HCT116 (cell line): Measurements from ENCODE around the gene ALMS1. TPM values are rescaled to one million over a fixed set of nuclear protein-coding genes. Genes with fewer than 3 reads are reported as not detected.

Source experiments
- ATAC-seq: fragments of 200-7000 bp; cut with Tn5 transposase; 2 replicates; pipeline ENCODE4 v1.9.1; 2020; ENCODE audit warnings: mild to moderate bottlenecking, moderate library complexity
- BruUV-seq: library from RNA; stranded (reverse); fragments of 400-500 nt; replicated peaks from 2 replicates; lab custom pipeline; 2021; lab: Mats Ljungman, UMichigan
- CTCF ChIA-PET: fragments of 300-600 bp; sonication (Branson Sonifier 250); formaldehyde crosslinking; loops from one replicate; lab custom pipeline; 2021; ENCODE audit warnings: antibody characterized with exemption; lab: Charles Lee
- POLR2A ChIA-PET: fragments of 300-600, 350-600 bp; sonication (Branson Sonifier 250); formaldehyde crosslinking; loops from one replicate; lab custom pipeline; 2021; ENCODE audit warnings: antibody characterized with exemption; lab: Charles Lee
- RAD21 ChIA-PET, 2 experiments: fragments of 300-600 bp; sonication (Branson Sonifier 250); formaldehyde crosslinking; loops; one replicate each; lab custom pipeline; 2023; ENCODE audit warnings: low total read pairs in 2 of 2; ENCODE audit not compliant: uncharacterized antibody in 2 of 2, unreplicated experiment in 2 of 2, low non-redundant PET in 1 of 2; lab: Charles Lee
- DNase-seq: peaks from one replicate; pipeline ENCODE4 v3.0.0-alpha.2; 2010; ENCODE audit warnings: low read depth, low spot score
- H2AFZ ChIP-seq: fragments of 200-600 bp; shearing (Covaris generic), sonication (generic); 2 replicates; pipeline ENCODE4 v1.6.1; 2017; ENCODE audit warnings: low read depth, mixed run types, mixed read lengths, antibody characterized with exemption, low read length; ENCODE audit not compliant: poor library complexity, severe bottlenecking
- H3K27ac ChIP-seq: 2 replicates; pipeline ENCODE4 v1.5.1; 2012; ENCODE audit warnings: low read depth, low read length
- H3K27me3 ChIP-seq: fragments of 200-600 bp; sonication (generic); 2 replicates; pipeline ENCODE4 v1.6.1; 2016; ENCODE audit warnings: mixed run types, low read length, mixed read lengths; ENCODE audit not compliant: insufficient read depth
- H3K36me3 ChIP-seq, 2 experiments: fragments of 200-500 bp in 1 of 2; fragments of 200-600 bp in 1 of 2; sonication (Bioruptor generic) in 1 of 2; sonication (generic) in 1 of 2; 2 replicates each; pipeline versions ENCODE4 v1.5.1 to v1.6.1; 2014 to 2016; ENCODE audit warnings: low read length in 2 of 2, inconsistent platforms in 1 of 2, mixed read lengths in 1 of 2, mixed run types in 1 of 2; ENCODE audit not compliant: insufficient read depth in 2 of 2, control insufficient read depth in 1 of 2
- H3K4me1 ChIP-seq, 2 experiments: fragments of 200-600 bp in 1 of 2; sonication (generic) in 1 of 2; 2 replicates each; pipeline versions ENCODE4 v1.5.1 to v1.6.1; 2012 to 2017; ENCODE audit warnings: low read length in 2 of 2, inconsistent platforms in 1 of 2, mild to moderate bottlenecking in 1 of 2, mixed read lengths in 1 of 2, mixed run types in 1 of 2, moderate library complexity in 1 of 2; ENCODE audit not compliant: insufficient read depth in 2 of 2, control insufficient read depth in 1 of 2
- H3K4me2 ChIP-seq: fragments of 200-600 bp; sonication (generic); 2 replicates; pipeline ENCODE4 v1.6.1; 2017; ENCODE audit warnings: mixed run types, low read length, mixed read lengths
- H3K4me3 ChIP-seq, 2 experiments: fragments of 200-600 bp in 1 of 2; sonication (generic) in 1 of 2; replicated peaks in 1 of 2; 2 replicates each; pipeline ENCODE4 v1.5.1; 2011 to 2016; ENCODE audit warnings: low read length in 2 of 2, control low read depth in 1 of 2, low read depth in 1 of 2, mild to moderate bottlenecking in 1 of 2, mixed read lengths in 1 of 2, mixed run types in 1 of 2
- H3K79me2 ChIP-seq: fragments of 200-600 bp; sonication (generic); 2 replicates; pipeline ENCODE4 v1.6.1; 2017; ENCODE audit warnings: mild to moderate bottlenecking, mixed run types, low read length, moderate library complexity, mixed read lengths; ENCODE audit not compliant: insufficient read depth
- H3K9ac ChIP-seq: fragments of 200-600 bp; sonication (generic); 2 replicates; pipeline ENCODE4 v1.6.1; 2016; ENCODE audit warnings: low read length, mixed read lengths
- H3K9me2 ChIP-seq: fragments of 200-600 bp; sonication (generic), shearing (Covaris generic); 2 replicates; pipeline ENCODE4 v1.6.1; 2017; ENCODE audit warnings: mixed run types, mild to moderate bottlenecking, moderate library complexity; ENCODE audit not compliant: insufficient read depth
- H3K9me3 ChIP-seq, 2 experiments: fragments of 200-500 bp in 1 of 2; fragments of 200-600 bp in 1 of 2; sonication (Bioruptor generic) in 1 of 2; sonication (generic) in 1 of 2; 2 replicates each; pipeline ENCODE4 v1.6.1; 2014 to 2017; ENCODE audit warnings: low read length in 2 of 2, mixed read lengths in 2 of 2, inconsistent platforms in 1 of 2, low read depth in 1 of 2, mild to moderate bottlenecking in 1 of 2, mixed run types in 1 of 2, moderate library complexity in 1 of 2; ENCODE audit not compliant: control insufficient read depth in 1 of 2, insufficient read depth in 1 of 2
- H4K20me1 ChIP-seq: fragments of 200-600 bp; sonication (generic), shearing (Covaris generic); 2 replicates; pipeline ENCODE4 v1.6.1; 2017; ENCODE audit warnings: mixed run types, mild to moderate bottlenecking, moderate library complexity; ENCODE audit not compliant: insufficient read depth
- ELF1 ChIP-seq: IDR thresholded peaks from 2 replicates; pipeline ENCODE4 v1.6.1; 2012; ENCODE audit warnings: low read depth, borderline replicate concordance
- JUND ChIP-seq: IDR thresholded peaks from 2 replicates; pipeline ENCODE4 v1.6.1; 2012
- POLR2A ChIP-seq: IDR thresholded peaks from 2 replicates; pipeline ENCODE4 v1.7.0; 2011; ENCODE audit warnings: borderline replicate concordance; ENCODE audit not compliant: insufficient read depth, insufficient read length; ENCODE audit errors: extremely low read depth
- POLR2AphosphoS5 ChIP-seq: IDR thresholded peaks from 2 replicates; pipeline ENCODE4 v1.6.1; 2011; ENCODE audit warnings: mild to moderate bottlenecking, low read depth, low read length, moderate library complexity
- SP1 ChIP-seq: IDR thresholded peaks from 2 replicates; pipeline ENCODE4 v1.6.1; 2012; ENCODE audit warnings: low read depth
- intact Hi-C: fragments of 100-400 bp; cut with micrococcal nuclease; formaldehyde crosslinking; loops from 2 replicates; pipeline ENCODE4 v1.10.0; 2022
- total RNA-seq: library from RNA; stranded (reverse); gene quantifications from one replicate; pipeline ENCODE4 v1.2.1, GENCODE V29; 2021; ENCODE audit not compliant: unreplicated experiment

Gene ALMS1
- total RNA-seq, 1 experiment from 2014 or later: 20.5 TPM

DNA sequence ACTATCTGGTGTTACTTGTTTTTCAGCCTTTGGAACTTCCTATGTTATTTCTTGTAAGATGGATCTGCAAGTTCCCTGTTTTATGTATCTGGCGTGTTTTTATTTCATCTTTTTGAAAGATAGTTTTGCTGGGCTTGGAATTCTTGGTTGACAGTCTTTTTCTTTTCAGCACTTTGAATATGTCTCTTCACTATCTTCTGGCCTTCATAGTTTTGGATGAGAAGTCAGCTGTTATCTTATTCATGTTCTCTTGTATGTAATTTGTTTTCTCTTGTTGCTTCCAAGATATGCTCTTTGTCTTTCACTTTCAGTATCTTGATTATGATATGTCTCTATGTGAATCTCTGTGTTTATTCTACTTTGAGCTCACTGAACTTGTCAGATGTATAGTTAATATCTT is 50.4 kb downstream of the ALMS1 start:
- no peaks in the 10 kb centered on the region for H3K9me3 ChIP-seq
- ATAC-seq: no peak

GRCh38 chr2:73444202-73444601 is 58.6 kb downstream of the ALMS1 start:
- Histone ChIP-seq H3K9me2 (no peaks in the 10 kb centered on the region), H3K79me2 (no peaks in the 10 kb centered on the region), H3K36me3 (no peaks in the 10 kb centered on the region), H3K9ac (no peak overlapping the region), H3K27ac (no peak overlapping the region), H2AFZ (no peak overlapping the region), H3K9me3 (no peaks in the 10 kb centered on the region), H4K20me1 (no peaks in the 10 kb centered on the region; the same call in 1 of the 2 replicates), H3K4me2 (no peak overlapping the region), H3K4me3 (no peak overlapping the region), H3K4me1 (no peaks in the 10 kb centered on the region), H3K27me3 (no peaks in the 10 kb centered on the region)
- ChIA-PET CTCF (no interaction called here), POLR2A (no interaction called here), RAD21 (no interaction called here)
- intact Hi-C loops: no loop called here
- BruUV-seq: no TSS peak
- ATAC-seq: no peak
- DNase-seq: no peak
- TF ChIP-seq POLR2AphosphoS5: no peak

More for the DNA sequence above, 50.4 kb downstream of the ALMS1 start:
- ChIA-PET RAD21 (no interaction called here), POLR2A (no interaction called here), CTCF (no interaction called here)
- H3K4me2 ChIP-seq: no peak overlapping the region
- H3K4me3 ChIP-seq: no peak overlapping the region
- H3K27ac ChIP-seq: no peak overlapping the region
- no peaks in the 10 kb centered on the region for H3K4me1 ChIP-seq
- DNase-seq: no peak
- H3K79me2 ChIP-seq: no peaks in the 10 kb centered on the region
- H3K9me2 ChIP-seq: no peaks in the 10 kb centered on the region
- no peak overlapping the region for H3K9ac ChIP-seq
- peaks cover 2 to 15% of the 10 kb centered on the region in 2 experiments; a peak in 2 of 4 replicates for H3K36me3 ChIP-seq
- no peaks in the 10 kb centered on the region for H4K20me1 ChIP-seq
- no peak for TF ChIP-seq ELF1
- TF ChIP-seq POLR2A: no peak
- TF ChIP-seq JUND: no peak
- TF ChIP-seq SP1: no peak
- intact Hi-C loops: no loop called here
- H2AFZ ChIP-seq: no peak overlapping the region
- BruUV-seq: no TSS peak
- H3K27me3 ChIP-seq: no peaks in the 10 kb centered on the region
